SK-N-SH treated with all-trans-retinoic acid at 6 μM for 48 hours (cell line): ENCODE results near the gene TMA7B.

Experiments
- GLIS3 ChIP-seq: fragments of 250-450 bp; sonication (Bioruptor Pico); IDR thresholded peaks from 2 replicates; pipeline ENCODE4 v1.5.0; 2020; ENCODE audit warnings: mild to moderate bottlenecking, moderate library complexity
- OSR1 ChIP-seq: fragments of 250-450 bp; sonication (Bioruptor Pico); IDR thresholded peaks from 2 replicates; pipeline ENCODE4 v1.8.0; 2022; ENCODE audit warnings: moderate library complexity, mild to moderate bottlenecking, inconsistent platforms
- TSHZ2 ChIP-seq: fragments of 250-450 bp; sonication (Bioruptor Pico); IDR thresholded peaks from 2 replicates; pipeline ENCODE4 v1.5.0; 2020; ENCODE audit warnings: mild to moderate bottlenecking, moderate library complexity
- ZC3H10 ChIP-seq: fragments of 250-450 bp; sonication (Bioruptor Pico); IDR thresholded peaks from 2 replicates; pipeline ENCODE4 v1.5.1; 2021; ENCODE audit warnings: mild to moderate bottlenecking, moderate library complexity
- ZFP30 ChIP-seq: fragments of 450-650 bp; formaldehyde crosslinking; IDR thresholded peaks from 2 replicates; pipeline ENCODE4 v1.5.0; 2022; ENCODE audit warnings: mild to moderate bottlenecking, moderate library complexity
- TF ChIP-seq, protein P1 (sequence below): fragments of 250-450 bp; sonication (Bioruptor Pico); IDR thresholded peaks from 2 replicates; pipeline ENCODE4 v1.8.0; 2021; ENCODE audit warnings: low read depth, mild to moderate bottlenecking, moderate library complexity, borderline replicate concordance
- TF ChIP-seq, protein P2 (sequence below): fragments of 250-450 bp; sonication (Bioruptor Pico); IDR thresholded peaks from 2 replicates; pipeline ENCODE4 v1.8.0; 2020; ENCODE audit warnings: mild to moderate bottlenecking, moderate library complexity, borderline replicate concordance

DNA sequence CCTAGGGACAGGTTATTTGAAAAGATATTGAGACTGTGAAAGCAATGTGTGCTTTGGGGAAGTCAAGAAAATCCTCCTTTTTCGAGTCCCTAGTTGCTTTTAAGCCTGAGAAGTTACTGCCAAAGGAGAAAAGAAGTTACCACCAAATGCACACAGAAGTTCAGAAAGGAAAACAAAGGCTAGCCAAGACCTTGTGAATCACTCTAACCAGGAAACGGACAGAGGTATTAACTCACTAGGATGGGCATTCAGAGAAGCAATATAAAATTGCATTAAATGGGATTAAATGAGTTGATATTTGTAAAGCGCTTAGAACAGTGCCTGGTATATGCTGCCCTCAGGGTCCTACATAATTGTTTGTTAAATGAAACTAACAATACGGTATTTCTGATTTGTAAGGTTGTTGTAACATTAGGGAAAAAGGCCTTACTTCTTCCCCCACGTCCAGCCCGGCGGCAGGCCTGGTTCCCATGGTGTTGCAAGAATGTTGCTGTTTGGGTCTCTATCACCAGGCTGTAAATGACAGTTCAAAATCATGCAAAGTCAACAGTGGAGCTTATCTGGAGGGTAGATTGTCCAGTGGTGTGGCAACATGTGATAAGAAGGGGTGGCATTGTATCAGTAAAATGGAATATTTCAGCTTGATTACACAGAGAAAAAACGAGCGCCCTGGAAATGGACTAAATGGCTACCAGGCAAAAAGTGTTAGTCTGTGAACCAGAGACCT lies 7.1 kb downstream of the TMA7B start:
- TF ChIP-seq, protein P1, sequence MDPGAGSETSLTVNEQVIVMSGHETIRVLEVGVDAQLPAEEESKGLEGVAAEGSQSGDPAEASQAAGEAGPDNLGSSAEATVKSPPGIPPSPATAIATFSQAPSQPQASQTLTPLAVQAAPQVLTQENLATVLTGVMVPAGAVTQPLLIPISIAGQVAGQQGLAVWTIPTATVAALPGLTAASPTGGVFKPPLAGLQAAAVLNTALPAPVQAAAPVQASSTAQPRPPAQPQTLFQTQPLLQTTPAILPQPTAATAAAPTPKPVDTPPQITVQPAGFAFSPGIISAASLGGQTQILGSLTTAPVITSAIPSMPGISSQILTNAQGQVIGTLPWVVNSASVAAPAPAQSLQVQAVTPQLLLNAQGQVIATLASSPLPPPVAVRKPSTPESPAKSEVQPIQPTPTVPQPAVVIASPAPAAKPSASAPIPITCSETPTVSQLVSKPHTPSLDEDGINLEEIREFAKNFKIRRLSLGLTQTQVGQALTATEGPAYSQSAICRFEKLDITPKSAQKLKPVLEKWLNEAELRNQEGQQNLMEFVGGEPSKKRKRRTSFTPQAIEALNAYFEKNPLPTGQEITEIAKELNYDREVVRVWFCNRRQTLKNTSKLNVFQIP (CRISPR knock-in tag): no peak
- no peak for TF ChIP-seq ZC3H10 (CRISPR knock-in tag)
- TF ChIP-seq, protein P2, sequence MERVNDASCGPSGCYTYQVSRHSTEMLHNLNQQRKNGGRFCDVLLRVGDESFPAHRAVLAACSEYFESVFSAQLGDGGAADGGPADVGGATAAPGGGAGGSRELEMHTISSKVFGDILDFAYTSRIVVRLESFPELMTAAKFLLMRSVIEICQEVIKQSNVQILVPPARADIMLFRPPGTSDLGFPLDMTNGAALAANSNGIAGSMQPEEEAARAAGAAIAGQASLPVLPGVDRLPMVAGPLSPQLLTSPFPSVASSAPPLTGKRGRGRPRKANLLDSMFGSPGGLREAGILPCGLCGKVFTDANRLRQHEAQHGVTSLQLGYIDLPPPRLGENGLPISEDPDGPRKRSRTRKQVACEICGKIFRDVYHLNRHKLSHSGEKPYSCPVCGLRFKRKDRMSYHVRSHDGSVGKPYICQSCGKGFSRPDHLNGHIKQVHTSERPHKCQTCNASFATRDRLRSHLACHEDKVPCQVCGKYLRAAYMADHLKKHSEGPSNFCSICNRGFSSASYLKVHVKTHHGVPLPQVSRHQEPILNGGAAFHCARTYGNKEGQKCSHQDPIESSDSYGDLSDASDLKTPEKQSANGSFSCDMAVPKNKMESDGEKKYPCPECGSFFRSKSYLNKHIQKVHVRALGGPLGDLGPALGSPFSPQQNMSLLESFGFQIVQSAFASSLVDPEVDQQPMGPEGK (CRISPR knock-in tag): no peak
- TF ChIP-seq TSHZ2 (CRISPR knock-in tag): no peak
- no peak for TF ChIP-seq GLIS3 (CRISPR knock-in tag)
- TF ChIP-seq ZFP30 (CRISPR knock-in tag): no peak
- no peak for TF ChIP-seq OSR1 (CRISPR knock-in tag)
